A549 treated with DMSO at 1 μM for 4 hours (cell line): ENCODE results near the gene ADGRG6. TPM values are rescaled to one million over a fixed set of nuclear protein-coding genes. Genes with fewer than 3 reads are reported as not detected.

Experiments
- total RNA-seq: library from RNA; stranded (reverse); fragments of 200-300 nt; extraction: Qiagen RNA extraction; gene quantifications from 5 replicates; pipeline ENCODE4 v1.2.3, GENCODE V29; 2022; ENCODE audit warnings: low read depth

ADGRG6 gene
- total RNA-seq = 40.6 to 62.5 TPM (median 56.6 TPM) in 5 replicates

DNA sequence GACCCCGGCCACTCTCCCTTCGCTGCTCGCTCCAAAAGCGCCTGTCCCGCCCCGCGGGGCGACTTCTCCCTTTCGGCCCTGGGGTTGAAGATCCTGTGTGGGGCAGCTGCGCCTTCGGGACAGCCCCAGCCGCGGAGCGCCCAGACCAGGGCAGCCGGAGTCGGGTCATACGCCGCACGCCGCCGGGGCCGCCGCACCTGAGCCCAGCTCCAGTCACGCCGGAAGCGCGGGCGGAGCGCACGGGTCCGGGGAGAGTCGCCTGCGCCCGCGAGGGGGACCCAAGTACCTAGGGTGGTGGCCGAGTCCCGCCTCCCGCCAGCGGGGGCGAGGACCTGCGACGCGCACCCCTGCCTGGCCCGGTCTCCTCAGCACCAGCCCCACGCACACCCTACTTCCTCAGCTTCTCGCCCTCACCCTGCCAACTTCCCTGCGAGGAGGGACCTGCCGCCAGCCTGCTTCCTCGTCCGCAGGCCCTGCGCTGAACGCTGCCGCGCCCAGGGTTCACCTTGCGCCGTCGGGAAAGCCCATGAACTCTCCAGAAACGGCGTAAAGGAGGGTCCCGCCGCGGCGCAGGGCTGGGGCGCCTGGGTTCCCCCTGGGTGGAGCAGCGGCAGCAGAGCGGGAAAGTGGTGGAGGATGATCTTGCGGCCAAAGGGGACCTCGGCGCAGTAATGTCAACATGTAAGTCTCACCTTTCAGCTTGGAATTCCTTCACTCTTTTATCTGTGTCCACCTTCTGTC is at the start of gene ADGRG6:
TSS of gene ADGRG6 (plus strand) at position 357 of the 741 bp plus-strand sequence. CDS start at position 680, 323 bp downstream.

Other genes starting within 250 kb of the ADGRG6 start
- not detected in 5 replicates for gene GJE1, start 169.1 kb upstream of the ADGRG6 start, total RNA-seq
- not detected in 5 replicates for gene NMBR, start 154.9 kb upstream of the ADGRG6 start, total RNA-seq
- gene VTA1, start 154.7 kb upstream of the ADGRG6 start, total RNA-seq = 39.7 to 49.6 TPM (median 46.1 TPM) in 5 replicates